Midbrain (tissue), 1 donor: Measurements from ENCODE around the gene PLCL2.

ENCODE experiments used
- DNase-seq: peaks from one replicate; lab custom pipeline; 2025; lab: John Stamatoyannopoulos, UW

PLCL2 gene

DNA sequence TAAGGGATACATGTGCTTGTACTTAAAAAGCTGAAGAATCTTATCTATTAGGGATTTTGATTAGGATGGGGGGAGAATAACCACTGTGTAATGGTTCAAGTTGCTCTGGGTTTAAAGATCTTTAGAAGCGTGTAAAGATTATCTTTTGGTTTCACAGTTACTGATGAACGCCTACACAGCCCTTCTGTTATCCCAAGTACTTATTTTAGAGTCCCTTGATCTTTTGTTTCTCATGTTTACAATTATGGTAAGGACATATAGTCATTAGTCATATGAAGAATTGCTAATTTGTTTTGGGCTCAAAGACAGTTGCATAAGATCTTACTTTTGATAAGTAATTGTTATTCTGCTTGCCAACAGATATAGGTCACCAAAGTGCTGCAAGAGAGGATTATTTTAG lies 160.1 kb downstream of the PLCL2 start:
- DNase-seq: no peak

DNA sequence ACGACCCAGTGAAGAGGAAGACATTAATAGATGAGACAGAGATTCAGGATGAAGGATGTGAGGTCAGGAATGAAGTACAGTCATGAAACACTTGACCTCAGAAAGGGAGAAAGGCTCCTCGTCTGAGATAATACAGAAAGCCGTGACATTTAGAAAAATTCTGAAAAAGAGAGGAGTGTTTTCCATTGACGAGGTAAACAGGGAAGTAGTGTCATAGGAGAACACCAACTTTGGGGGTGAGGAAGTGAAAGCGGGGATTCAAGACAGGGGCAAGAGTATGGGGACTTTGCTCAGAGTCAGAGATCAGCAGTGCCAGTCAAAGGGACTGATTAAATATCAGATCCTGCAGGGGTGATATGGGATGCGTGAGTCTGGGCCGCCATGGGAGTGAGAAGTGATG lies 160.9 kb downstream of the PLCL2 start:
- DNase-seq: no peak

DNA sequence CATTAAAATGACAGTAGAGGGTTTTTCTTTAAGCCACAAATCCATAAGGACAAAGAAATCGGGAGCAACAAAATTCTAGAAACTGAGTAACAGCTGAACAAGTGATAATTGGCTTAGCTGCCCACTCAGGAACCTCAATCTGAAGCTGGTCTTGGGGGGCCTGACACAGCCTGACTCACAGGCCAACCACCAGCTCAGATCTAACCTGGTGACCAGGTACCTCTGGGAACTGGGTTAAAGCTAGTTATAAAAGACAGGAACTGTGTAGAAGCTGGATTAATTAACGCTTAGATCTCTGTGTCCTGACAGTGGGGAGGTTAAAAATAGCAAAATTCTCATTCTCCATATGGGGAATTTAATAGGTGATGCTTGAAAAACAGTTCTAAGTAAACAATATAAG lies 161.9 kb downstream of the PLCL2 start:
- DNase-seq: no peak

DNA sequence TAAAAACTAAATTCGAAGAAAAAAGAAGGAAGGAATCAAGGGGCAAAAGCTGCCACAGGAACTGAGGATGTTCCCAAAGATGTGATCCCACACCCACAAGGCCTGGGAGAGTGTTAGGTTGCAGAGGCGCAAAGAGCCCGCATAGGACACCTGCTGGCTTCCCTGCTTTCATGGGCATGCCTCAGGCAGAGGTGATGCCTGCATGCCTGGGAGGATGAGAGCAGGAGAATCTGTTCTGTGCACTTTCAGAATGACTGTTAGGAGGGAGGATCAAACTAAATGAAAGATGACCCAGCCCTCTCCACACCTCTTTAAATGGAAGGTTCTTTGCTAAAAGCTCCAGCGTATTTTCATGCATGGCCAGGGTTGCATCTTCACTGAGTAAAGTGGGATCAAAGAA lies 162.4 kb downstream of the PLCL2 start:
- no peak for DNase-seq

DNA sequence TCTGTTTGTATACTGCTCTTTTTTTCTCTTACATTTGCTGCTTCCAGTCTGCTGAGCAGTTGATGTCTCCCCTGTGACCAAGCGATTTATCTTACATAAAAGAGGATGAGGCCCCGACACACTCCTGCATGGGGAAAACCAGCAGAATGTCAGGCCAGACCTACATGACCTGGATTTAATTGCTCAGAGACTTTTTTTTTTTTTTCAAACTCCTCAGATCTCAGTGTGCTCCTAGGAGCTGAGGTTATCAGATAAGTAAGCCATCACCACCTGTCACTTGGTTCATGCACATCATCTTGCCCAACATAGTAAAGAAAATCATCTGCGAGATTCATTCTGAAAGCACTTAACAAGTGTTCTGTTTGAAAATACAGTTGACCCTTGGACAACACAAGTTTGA lies 163.1 kb downstream of the PLCL2 start:
- no peak for DNase-seq

DNA sequence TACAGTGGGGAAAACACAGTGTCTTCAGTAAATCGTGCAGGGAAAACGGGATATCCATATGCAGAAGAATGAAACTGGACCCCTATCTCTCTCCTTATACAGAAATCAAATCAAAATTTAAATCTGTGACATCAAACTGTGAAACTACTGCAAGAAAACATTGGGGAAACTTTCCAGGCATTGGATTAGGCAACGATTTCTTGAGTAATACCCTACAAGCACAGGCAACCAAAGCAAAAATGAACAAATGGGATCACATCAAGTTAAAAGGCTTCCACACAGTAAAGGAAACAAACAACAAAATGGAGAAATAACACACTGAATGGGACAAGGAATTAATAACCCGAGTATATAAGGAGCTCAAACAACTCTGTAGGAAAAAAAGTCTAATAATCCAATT lies 165.3 kb downstream of the PLCL2 start:
- no peak for DNase-seq

DNA sequence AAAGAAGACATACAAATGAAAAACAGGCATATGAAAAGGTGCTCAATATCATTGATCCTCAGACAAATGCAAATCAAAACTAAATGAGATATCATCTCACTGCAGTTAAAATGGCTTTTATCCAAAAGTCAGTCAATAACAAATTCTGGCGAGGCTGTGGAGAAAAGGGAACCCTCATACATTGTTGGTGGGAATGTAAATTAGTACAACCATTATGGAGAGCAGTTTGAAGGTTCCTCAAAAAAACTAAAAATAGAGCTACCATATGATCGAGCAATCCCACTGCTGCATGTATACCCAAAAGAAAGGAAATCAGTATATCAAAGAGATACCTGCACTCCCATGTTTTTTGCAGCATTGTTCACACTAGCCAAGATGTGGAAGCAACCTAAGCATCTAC lies 165.8 kb downstream of the PLCL2 start:
- DNase-seq: no peak

DNA sequence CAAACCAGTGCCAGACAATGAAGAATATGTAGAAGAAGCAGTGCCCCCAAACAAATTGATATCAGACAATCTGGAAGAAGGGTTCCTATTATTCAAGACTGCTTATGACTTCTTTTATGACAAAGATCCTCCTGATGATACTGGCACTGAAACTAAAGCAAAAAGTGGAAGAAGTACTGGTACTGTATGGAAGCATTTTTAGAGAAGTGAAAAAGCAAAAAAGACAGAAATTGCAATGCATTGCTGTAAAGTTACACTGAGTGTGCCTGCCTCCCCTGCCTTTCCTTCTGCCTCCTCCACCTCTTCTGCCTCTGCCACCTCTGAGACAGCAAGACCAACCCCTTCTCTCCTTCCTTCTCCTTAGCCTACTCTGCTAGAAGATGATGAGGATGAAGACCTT lies 167.6 kb downstream of the PLCL2 start:
- DNase-seq: no peak

DNA sequence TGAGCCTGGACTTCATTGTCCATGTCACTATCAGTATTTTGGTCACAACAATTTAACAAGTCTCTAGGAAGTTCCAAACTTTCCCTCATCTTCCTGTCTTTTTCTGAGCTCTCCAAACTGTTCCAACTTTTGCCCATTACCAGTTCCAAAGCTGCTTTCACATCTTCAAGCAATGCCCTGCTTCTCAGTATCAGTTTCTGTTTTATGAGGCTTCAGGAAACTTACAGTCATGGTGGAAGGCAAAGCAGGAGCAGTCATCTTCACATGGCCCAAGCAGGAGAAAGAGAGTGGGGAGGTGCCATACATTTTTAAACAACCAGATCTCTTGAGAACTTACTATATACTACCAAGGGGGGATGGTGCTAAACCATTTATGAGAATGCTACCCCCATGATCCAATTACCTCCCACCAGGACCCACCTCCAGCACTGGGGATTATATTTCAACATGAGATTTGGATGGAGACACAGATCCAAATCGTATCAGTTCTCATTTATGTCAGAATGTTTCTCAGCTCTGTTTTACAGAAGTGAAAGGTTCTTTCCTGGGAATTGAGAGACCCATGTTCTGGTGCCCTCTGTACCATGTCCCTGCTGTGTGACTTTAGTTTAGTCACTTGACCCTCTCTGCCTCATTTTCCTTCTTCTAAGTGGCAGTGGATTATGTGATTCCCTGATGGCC lies 169.7 kb downstream of the PLCL2 start:
- no peak for DNase-seq

DNA sequence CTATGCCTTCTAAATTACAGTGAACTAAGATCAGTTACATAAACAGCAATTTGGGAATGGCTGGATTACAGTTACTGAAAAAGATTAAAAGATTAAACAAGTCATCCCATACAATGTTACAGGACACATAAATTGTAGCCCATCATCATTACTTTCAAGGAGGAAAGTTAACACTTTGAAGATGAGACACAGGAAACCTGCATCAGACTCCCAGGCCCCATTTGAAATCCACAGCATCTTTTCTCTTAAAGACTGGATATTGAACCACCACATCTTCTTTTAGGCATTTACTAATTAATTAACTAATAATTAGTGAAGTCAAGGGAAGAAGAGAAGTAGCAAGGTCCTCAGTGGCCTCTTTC lies 170.2 kb downstream of the PLCL2 start:
- no peak for DNase-seq

DNA sequence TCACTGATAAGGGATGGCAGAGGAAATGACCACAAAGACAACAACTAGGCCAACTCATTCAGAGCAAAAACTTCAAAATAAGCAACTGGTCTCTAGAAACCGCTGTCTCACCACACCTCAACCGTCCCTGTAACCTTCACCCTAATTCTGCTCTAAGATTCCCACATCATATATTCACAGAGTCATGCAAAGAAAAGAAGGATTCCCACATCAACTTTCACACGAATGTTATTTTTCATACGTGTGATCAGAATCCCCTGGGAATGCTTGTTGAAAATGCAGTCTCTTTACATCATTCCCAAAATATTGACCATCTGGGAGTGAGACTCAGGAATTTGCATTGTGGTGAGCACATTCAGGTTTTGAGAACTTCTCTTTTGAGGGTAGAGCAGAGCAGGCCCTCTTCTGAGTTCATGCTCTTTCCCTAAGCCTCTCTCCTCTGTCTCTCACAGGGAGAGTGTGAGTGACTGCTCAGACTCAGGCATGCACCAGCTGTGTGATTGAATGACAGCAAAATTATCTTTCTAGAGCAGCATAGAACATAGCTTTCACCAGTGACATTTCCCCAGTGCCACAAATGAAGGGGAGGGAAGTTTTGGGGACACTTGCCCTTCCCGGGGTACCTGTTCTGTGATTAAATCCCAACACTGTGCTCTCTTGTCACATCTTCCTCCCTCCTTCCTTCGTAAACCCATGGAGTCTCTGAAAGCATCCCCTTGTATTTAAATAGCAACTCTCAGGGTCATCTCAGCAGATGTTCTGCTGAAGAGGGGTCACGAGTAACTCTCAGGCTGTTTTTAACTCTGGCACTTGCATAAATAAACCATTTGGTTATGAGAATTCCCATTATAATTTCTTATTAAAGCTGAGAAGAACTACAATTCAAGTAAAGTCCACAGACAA lies 170.9 kb downstream of the PLCL2 start:
- DNase-seq: no peak

DNA sequence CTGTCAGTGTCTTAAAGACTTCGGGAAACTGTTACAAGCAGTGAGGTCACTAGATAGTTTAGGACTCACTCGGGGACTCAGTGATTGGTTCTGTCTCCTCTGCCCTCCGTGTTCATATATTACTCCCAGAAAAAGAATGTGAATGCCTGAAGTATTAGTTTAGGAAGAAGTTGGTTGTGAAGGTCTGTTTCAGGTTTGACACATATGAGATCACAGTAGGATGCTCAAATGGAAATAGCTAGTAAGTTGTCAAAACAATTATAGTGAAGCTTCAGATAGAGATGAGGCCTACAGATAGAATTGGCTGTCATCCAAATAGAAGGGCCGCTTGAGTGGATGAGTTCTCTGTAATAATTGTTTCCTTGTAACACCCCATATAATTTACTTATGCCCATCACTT lies 172.6 kb downstream of the PLCL2 start:
- no peak for DNase-seq

DNA sequence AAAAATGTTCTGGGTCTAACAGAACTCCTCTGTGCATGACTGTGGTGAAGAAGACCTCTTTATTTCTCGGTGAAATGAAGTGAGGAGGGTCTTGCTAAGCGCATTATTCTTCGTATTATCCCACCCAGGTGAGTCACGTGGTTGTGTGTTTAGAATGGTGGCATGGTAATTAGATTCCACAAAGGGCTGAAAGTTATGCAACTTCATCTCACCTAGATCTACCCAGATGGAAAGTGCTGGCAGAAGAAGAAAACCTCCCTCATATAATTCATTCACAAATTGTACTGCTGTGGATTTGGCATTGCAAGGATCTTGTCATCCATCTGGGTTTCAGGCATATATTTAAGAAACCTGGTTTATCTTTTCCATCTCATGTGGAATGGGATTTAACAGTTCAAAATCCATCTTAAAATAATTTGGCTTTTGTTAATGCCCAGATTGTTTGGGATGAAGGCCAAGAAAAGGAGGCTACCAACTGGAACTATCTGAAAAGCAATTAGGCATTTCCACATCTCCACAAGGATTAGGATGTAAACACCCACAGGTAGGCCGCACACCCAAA lies 175.3 kb downstream of the PLCL2 start:
- DNase-seq: no peak

DNA sequence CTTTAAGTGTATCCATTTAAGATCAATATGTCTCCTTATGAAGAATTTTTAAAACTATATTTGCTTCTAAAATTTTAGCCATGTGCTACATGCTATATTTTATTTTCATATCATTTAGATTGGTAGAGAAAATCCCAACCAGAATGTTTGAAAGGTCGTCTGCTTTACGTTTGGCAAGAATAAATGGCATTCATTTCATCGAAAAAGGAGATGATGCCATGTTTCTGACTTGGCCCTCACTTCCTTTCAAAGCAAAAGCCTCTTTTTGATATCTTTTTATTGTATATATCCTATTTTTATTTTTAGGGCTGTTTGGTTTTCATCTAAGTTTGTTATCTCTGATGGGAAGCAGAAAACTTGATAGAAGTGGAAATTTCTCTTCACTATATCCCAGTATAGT lies 176.2 kb downstream of the PLCL2 start:
- DNase-seq: no peak

DNA sequence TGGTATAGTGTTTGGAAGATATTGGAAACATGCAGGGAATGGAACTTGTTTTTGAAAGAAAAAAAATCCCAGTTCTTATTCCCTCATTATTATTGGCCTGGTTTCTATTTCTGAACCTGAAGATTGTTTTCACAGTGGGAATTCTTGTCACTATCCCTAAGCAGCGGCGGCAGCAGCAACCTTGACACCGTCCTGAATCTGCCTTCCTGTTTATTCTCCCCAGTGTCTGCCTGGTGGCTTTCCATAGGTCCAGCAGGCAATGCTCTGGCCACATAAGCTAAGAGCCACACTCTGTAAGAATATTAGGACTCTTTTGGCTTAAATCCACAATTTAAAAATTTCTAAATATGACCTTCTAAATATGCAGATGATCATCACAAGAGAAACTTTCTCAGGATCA lies 178.0 kb downstream of the PLCL2 start:
- DNase-seq: no peak

DNA sequence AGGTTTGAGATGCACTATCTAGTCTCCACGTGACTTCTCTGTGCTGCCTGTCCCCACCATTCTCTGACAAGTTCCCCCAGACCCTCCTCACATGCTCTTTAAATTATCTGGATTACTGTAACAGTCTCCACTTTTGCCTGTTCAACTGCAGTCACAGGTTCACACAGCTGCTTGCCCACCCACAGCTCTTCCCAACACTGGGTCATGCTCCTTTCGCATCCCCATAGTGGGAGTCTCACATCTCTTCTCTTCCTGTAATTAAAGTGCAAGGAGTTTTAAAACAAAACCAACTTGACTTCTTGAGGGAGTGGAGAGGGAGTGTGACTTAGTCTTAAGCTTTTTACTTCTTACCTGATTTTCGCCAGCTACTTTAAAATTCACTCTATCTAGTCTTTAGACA lies 178.8 kb downstream of the PLCL2 start:
- no peak for DNase-seq

DNA sequence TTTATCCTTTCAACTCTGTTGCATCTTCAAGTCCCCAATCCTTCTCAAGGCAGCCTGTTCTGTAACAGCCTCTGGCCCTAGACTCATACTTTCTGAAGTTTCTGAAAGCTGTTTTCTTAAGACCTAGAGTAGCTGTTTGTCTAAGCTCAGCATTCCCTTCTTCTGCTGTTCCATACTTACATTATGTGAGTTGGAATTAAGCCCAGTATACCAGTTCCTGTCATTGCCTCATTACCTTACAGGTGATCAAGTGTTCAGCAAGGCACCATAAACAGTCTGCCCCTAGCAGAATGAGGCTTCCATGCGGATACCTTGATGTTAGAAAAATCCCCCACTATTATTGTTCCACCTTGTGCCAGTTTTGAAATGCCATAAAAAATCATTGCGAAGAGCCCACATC lies 180.6 kb downstream of the PLCL2 start:
- no peak for DNase-seq

DNA sequence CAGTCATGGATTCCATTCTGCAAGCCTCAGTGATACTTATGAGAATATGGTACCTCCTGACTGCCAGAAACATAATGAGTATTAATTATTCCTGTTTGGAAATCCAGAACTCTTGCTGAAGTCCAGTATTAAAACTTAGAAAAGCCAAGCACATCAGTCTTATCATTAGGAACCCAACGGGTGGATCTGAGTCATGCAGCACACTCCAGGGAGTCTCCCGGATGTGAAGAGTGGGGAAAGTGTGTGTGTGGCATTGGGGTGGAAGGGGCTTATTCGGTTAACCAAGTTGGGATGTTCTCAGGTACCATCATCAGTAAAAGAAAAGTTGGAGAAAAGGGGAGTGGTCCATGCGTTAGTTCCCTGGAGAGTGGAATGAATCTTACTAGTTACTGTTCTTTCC lies 181.1 kb downstream of the PLCL2 start:
- no peak for DNase-seq

DNA sequence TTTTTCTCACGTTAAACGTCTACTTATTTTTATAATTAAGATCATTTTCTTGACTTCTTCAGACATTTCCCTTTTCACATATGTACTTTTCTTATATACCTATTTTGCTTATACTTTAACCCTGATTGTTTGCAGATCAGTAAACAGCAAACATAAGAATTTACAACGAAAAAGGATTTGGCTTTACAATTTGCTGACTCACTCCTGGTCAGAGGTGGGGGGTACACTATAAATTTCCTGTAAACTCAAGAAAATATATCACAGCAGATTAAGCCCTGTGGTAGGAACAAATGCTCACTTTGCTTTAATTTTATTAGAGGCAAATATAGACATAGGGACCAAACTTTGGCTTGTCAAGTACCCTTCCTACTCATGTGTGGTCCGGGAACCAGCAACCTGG lies 185.0 kb downstream of the PLCL2 start:
- no peak for DNase-seq

DNA sequence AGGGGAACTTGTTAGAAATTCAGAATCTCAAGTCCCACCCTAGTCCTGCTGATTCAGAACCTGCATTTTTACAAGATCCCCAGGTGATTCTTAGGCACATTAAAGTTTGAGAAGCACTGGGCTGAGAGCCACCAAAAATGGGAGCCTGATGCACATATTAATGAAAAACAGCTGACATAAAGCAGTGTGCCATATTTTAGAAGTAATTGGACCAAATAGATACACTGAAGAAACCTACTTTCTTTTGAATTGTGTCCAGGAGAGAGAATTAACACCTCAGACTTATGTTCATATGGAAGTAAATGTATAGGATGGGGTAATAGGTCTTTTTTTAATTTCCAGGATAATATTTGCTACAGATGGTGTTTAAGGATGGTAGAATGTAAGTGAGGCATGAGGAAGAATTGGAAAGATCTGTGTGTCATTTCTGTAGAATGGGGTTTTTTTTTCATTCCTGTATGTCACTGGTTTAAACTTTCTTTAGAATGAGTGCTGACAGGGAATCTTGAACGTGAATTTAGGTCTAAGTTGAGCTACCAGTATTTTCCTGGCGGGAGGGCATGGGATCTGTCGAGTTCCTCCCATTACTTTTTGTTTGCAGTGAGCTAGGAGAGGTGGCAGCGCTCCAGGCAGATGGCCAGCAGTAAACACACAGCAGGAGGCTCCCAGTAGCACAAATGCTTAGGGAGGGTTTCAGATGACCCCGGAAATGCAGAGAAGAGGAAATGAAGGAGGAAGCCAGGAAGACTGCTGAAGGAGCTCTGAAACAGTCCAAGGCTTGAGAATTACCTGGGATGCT lies 185.6 kb downstream of the PLCL2 start:
- DNase-seq: no peak

DNA sequence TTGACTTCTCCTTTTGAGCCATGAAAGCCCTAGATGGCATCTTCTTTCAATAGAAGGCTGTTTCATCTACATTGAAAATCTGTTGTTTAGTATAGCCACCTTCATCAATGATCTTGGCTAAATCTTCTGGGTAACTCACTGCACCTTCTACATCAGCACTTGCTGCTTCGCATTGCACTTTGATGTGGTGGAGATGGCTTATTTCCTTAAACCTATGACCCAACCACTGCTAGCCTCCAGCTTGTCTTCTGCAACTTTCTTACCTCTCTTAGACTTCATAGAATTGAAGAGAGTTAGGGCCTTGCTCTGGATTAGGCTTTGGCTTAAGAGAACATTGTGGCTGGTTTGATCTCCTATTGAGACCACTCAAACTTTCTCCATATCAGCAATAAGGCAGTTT lies 189.8 kb downstream of the PLCL2 start:
- DNase-seq: no peak

DNA sequence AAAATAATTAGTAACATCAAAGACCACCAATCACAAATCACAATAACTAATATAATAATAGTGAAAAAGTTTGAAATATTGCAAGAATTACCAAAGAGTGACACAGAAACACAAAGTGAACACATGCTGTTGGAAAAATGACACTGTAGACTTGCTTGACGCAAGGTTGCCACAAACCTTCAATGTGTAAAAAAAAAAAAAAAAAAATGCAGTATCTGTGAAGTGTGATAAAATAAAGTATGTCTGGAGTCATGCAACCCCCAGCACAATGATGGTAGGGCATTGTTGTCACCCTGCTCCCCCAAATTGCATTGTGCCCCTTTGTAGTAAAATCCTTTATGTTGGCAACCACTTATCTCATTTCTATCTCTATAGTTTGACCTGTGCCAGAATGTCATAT lies 190.6 kb downstream of the PLCL2 start:
- no peak for DNase-seq

DNA sequence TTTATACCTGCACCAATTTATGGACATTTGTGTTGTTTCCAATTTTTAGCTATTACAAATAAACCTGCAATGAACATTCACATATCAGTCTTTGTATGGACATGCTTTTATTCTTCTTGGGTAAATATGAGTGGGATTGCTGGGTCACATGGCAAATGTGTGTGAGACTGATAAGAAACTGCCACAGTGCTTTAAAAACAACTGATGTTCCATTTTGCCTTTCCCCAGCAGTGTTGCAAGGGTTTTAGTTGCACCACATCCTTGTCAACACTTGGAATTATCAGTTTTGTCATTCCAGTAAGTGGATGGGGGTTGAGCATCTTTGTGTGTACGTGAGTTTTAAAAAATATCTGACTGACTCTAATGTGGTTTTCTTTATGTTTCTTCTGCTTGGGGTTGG lies 191.2 kb downstream of the PLCL2 start:
- DNase-seq: no peak
